PC-3 (cell line): ENCODE results near the gene RPN1. TPM values are rescaled to one million over a fixed set of nuclear protein-coding genes. Genes with fewer than 3 reads are reported as not detected.

Experiments
- ATAC-seq: fragments of 200-7000 bp; cut with Tn5 transposase; 2 replicates; pipeline ENCODE4 v1.9.1; 2020; ENCODE audit warnings: mild to moderate bottlenecking, moderate library complexity
- BruUV-seq: library from RNA; stranded (reverse); fragments of 400-500 nt; replicated peaks from 2 replicates; lab custom pipeline; 2021; lab: Mats Ljungman, UMichigan
- CTCF ChIA-PET: fragments of 300-600 bp; sonication (Branson Sonifier 250); formaldehyde crosslinking; loops from one replicate; lab custom pipeline; 2022; ENCODE audit warnings: antibody characterized with exemption; lab: Charles Lee
- POLR2A ChIA-PET: fragments of 300-600 bp; sonication (Branson Sonifier 250); formaldehyde crosslinking; loops from one replicate; lab custom pipeline; 2022; ENCODE audit warnings: antibody characterized with exemption; ENCODE audit not compliant: unreplicated experiment; lab: Charles Lee
- DNase-seq: peaks from one replicate; pipeline ENCODE4 v3.0.0-alpha.2; 2015
- H2AFZ ChIP-seq: fragments of 300-600 bp; sonication (generic); 2 replicates; pipeline ENCODE4 v1.6.0; 2016; ENCODE audit warnings: antibody characterized with exemption, low read length
- H3F3A ChIP-seq: fragments of 300-600 bp; sonication (generic); one replicate; pipeline ENCODE4 v1.6.0; 2017; ENCODE audit warnings: antibody characterized with exemption, low read length, control low read depth, mild to moderate bottlenecking; ENCODE audit not compliant: unreplicated experiment
- H3K27ac ChIP-seq: fragments of 300-600 bp; sonication (generic); 2 replicates; pipeline ENCODE4 v1.5.1; 2016; ENCODE audit warnings: mild to moderate bottlenecking, low read length
- H3K27me3 ChIP-seq: fragments of 300-600 bp; sonication (generic); 2 replicates; pipeline ENCODE4 v1.6.1; 2016; ENCODE audit warnings: low read length, mixed read lengths
- H3K36me3 ChIP-seq: fragments of 300-600 bp; sonication (generic); 2 replicates; pipeline ENCODE4 v1.6.1; 2016; ENCODE audit warnings: low read depth, mixed run types, low read length, mixed read lengths
- H3K4me1 ChIP-seq: fragments of 300-600 bp; sonication (generic); 2 replicates; pipeline ENCODE4 v1.5.1; 2016; ENCODE audit warnings: low read length; ENCODE audit not compliant: insufficient read depth
- H3K4me2 ChIP-seq: fragments of 300-600 bp; sonication (generic); 2 replicates; pipeline ENCODE4 v1.6.0; 2016; ENCODE audit warnings: low read length
- H3K4me3 ChIP-seq: fragments of 300-600 bp; sonication (generic); 2 replicates; pipeline ENCODE4 v1.5.1; 2016; ENCODE audit warnings: mild to moderate bottlenecking, low read length, mixed read lengths
- H3K79me2 ChIP-seq: fragments of 300-600 bp; sonication (generic); 2 replicates; pipeline ENCODE4 v1.6.1; 2017; ENCODE audit warnings: low read length, mixed read lengths
- H3K9ac ChIP-seq: fragments of 300-600 bp; sonication (generic); 2 replicates; pipeline ENCODE4 v1.6.0; 2016; ENCODE audit warnings: mild to moderate bottlenecking, low read length
- H3K9me2 ChIP-seq: fragments of 300-600 bp; sonication (generic); replicated peaks from 2 replicates; pipeline ENCODE4 v1.6.1; 2016; ENCODE audit warnings: mixed run types, low read length, mixed read lengths
- H3K9me3 ChIP-seq: fragments of 300-600 bp; sonication (generic); 2 replicates; pipeline ENCODE4 v1.6.1; 2016; ENCODE audit warnings: low read length, mixed read lengths
- H4K20me1 ChIP-seq: fragments of 300-600 bp; sonication (generic); 2 replicates; pipeline ENCODE4 v1.6.1; 2016; ENCODE audit warnings: low read length, mixed read lengths
- EZH2 ChIP-seq: fragments of 300-600 bp; sonication (generic); IDR thresholded peaks from one replicate; pipeline ENCODE4 v1.6.1; 2017; ENCODE audit warnings: antibody characterized with exemption, mild to moderate bottlenecking, low read length; ENCODE audit not compliant: unreplicated experiment
- EZH2phosphoT487 ChIP-seq: fragments of 300-600 bp; sonication (generic); IDR thresholded peaks from 2 replicates; pipeline ENCODE4 v1.6.1; 2018; ENCODE audit warnings: mild to moderate bottlenecking, antibody characterized with exemption, low read length, borderline replicate concordance
- intact Hi-C: fragments of 100-400 bp; cut with micrococcal nuclease; formaldehyde crosslinking; loops from 2 replicates; pipeline ENCODE4 v1.9.0; 2023
- total RNA-seq: library from RNA; depleted of rRNA; stranded (reverse); fragments of >200 nt; gene quantifications from 2 replicates; pipeline ENCODE4 v1.2.3, GENCODE V29; 2014
- TF ChIP-seq, protein P1 (sequence below): fragments of 300-600 bp; sonication (generic); conservative IDR thresholded peaks from 2 replicates; pipeline ENCODE4 v1.5.1; 2017; ENCODE audit warnings: antibody characterized with exemption, low read depth, mild to moderate bottlenecking, low read length

The RPN1 gene
- total RNA-seq, 1 experiment from 2014 or later, result 262 TPM

DNA sequence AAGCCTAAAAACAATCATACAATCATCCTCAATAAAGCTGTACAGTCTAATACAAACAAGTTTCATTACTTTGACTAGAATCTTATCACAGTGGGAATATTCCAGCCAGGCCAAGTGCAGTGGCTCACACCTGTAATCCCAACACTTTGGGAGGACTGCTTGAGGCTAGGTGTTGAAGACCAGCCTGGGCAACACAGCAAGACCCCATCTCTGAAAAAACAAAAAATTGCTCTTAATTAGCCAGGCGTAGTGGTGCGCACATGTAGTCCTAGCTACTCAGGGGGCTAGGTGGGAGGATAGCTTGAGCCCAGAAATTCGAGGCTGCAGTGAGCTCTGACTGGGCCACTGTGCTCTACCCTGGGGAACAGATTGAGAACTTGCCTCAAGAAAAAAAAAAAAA, 3.3 kb downstream of the RPN1 start:
- Histone ChIP-seq H3F3A (no peaks in the 10 kb centered on the region), H3K27me3 (no peaks in the 10 kb centered on the region), H3K9ac (no peak overlapping the region), H3K27ac (no peak overlapping the region), H3K36me3 (peaks cover 11% of the 10 kb centered on the region), H3K4me3 (no peak overlapping the region), H3K79me2 (peaks cover 77% of the 10 kb centered on the region), H2AFZ (no peak overlapping the region), H3K9me3 (no peaks in the 10 kb centered on the region), H3K4me1 (peaks cover 6% of the 10 kb centered on the region; the same call in 1 of the 2 replicates), H3K4me2 (no peak overlapping the region), H3K9me2 (no peaks in the 10 kb centered on the region), H4K20me1 (peaks cover 23% of the 10 kb centered on the region)
- POLR2A ChIA-PET, result no interaction called here
- no peak for ATAC-seq
- TF ChIP-seq, protein P1, sequence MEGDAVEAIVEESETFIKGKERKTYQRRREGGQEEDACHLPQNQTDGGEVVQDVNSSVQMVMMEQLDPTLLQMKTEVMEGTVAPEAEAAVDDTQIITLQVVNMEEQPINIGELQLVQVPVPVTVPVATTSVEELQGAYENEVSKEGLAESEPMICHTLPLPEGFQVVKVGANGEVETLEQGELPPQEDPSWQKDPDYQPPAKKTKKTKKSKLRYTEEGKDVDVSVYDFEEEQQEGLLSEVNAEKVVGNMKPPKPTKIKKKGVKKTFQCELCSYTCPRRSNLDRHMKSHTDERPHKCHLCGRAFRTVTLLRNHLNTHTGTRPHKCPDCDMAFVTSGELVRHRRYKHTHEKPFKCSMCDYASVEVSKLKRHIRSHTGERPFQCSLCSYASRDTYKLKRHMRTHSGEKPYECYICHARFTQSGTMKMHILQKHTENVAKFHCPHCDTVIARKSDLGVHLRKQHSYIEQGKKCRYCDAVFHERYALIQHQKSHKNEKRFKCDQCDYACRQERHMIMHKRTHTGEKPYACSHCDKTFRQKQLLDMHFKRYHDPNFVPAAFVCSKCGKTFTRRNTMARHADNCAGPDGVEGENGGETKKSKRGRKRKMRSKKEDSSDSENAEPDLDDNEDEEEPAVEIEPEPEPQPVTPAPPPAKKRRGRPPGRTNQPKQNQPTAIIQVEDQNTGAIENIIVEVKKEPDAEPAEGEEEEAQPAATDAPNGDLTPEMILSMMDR, result no peak
- no peak for TF ChIP-seq EZH2phosphoT487
- TF ChIP-seq EZH2, result no peak
- intact Hi-C loops, result no loop called here
- CTCF ChIA-PET, result no interaction called here
- no TSS peak for BruUV-seq
- DNase-seq, result no peak

DNA sequence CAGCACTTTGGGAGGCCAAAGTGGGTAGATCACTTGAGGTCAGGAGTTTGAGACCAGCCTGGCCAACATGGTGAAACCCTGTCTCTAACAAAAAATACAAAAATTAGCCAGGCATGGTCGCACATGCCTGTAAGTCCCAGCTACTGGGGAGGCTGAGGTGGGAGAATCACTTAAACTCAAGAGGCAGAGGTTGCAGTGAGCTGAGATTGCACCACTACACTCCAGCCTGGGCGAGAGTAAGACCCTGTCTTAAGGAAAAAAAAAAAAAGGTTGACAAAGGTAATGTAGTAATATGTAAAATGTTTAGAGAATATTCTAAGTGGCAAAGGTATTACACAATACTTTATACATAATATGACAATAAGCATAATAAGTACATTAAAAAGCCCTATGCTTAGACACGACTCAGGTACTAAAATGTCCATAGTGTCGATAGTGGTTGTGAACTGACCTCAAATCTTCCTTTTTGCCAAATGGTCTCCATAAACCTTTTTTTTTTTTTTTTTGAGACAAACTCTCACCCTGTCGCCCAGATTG, 16.5 kb downstream of the RPN1 start:
- Histone ChIP-seq H3K9ac (no peak overlapping the region), H3K4me2 (no peak overlapping the region), H2AFZ (no peak overlapping the region), H3K4me1 (no peaks in the 10 kb centered on the region), H3K4me3 (no peak overlapping the region), H3K79me2 (peaks cover 37% of the 10 kb centered on the region), H3K36me3 (peaks cover 20% of the 10 kb centered on the region), H3K27ac (no peak overlapping the region), H3K9me2 (no peaks in the 10 kb centered on the region), H3K9me3 (no peaks in the 10 kb centered on the region), H4K20me1 (no peaks in the 10 kb centered on the region), H3K27me3 (no peaks in the 10 kb centered on the region), H3F3A (no peaks in the 10 kb centered on the region)
- POLR2A ChIA-PET, result no interaction called here
- CTCF ChIA-PET, result no interaction called here
- intact Hi-C loops, result no loop called here
- no peak for ATAC-seq
- no peak for DNase-seq
- TF ChIP-seq, protein P1, result no peak
- TF ChIP-seq EZH2 (no peak), EZH2phosphoT487 (no peak)
- no TSS peak for BruUV-seq

DNA sequence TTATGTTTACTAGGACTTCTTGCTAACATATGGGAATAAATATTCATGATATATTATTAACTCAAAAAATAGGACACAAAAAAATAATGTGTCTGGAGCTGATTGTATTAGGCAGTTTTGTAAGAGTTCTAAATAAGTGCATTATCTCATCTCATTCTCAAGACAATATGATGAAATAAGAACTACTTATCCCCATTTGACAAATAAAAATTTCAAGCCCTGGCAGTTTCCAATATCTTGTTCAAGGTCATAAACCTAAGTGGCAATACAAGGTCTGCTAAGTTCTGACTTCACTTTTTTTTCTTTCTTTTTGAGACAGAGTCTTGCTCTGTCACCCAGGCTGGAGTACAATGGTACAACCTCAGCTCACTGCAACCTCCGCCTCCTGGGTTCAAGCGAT, 18.3 kb downstream of the RPN1 start:
- Histone ChIP-seq H3K36me3 (peaks cover 22% of the 10 kb centered on the region), H3K4me3 (no peak overlapping the region), H3K4me2 (no peak overlapping the region), H3K79me2 (peaks cover 21% of the 10 kb centered on the region), H4K20me1 (no peaks in the 10 kb centered on the region), H3K9ac (no peak overlapping the region), H3F3A (no peaks in the 10 kb centered on the region), H3K4me1 (no peaks in the 10 kb centered on the region), H3K27ac (no peak overlapping the region), H3K9me2 (no peaks in the 10 kb centered on the region), H3K9me3 (no peaks in the 10 kb centered on the region), H2AFZ (no peak overlapping the region), H3K27me3 (no peaks in the 10 kb centered on the region)
- DNase-seq (no peak), ATAC-seq (no peak)
- CTCF ChIA-PET, result no interaction called here
- TF ChIP-seq EZH2phosphoT487, result no peak
- TF ChIP-seq EZH2, result no peak
- TF ChIP-seq, protein P1, result no peak
- POLR2A ChIA-PET, result no interaction called here
- BruUV-seq, result no TSS peak
- intact Hi-C loops, result no loop called here
